Esophagus mucosa (tissue), 1 donor: ENCODE data around the gene SLC50A1. TPM values are rescaled to one million over a fixed set of nuclear protein-coding genes. Genes with fewer than 3 reads are reported as not detected.

Source experiments
- ATAC-seq: fragments of 200-7000 bp; cut with Tn5 transposase; one replicate; pipeline ENCODE4 v1.9.1; 2020
- total RNA-seq: library from RNA; stranded (reverse); gene quantifications from one replicate; pipeline ENCODE4 v1.2.4, GENCODE V29; 2023
- donor health status: DM: yes; HTN: yes; CAD: no.

SLC50A1 gene
- total RNA-seq, 1 donor from 2014 or later, result 42.9 TPM

GRCh38 chr1:155185783-155186066 lies 50.1 kb downstream of the SLC50A1 start:
- ATAC-seq, result no peak

DNA sequence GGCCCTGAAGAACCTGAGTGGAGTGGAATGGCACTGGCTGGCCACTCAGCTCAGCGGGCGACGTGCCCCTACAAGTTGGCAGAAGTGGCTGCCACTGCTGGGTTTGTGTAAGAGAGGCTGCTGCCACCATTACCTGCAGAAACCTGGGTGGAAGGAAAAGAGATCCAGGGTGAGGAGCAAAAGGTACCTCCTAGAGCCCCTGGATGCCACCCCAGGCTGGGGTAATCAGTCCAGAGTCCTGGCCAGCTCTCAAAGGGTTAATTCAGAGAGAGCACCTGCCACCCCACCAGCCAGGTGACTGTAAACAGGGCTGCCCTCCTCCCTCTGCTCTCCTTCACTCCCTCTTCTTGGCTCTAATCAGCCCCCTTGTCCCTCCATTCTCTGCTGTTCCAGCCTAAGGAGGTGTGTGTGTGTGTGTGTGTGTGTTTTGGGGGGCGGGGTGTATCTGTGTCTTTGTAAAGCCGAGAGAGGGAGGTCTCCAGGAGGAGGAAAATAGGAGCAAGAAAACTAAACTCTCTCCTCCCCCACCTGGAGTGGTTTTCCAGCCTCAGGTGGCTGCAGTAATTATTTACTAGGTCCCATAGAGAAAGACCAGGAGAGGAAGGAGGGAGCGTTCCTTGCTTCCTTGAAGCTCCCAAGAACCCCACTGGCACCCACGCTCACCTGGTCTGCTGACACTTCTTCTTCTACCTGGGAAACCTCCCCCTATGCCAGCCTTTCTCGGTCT lies 50.6 kb downstream of the SLC50A1 start:
- no peak for ATAC-seq

- no peak for ATAC-seq
Observed at GRCh38 chr1:155186794-155187455, 51.3 kb downstream of the SLC50A1 start.

- ATAC-seq, result no peak
Observed at GRCh38 chr1:155187456-155187891, 51.8 kb downstream of the SLC50A1 start.

DNA sequence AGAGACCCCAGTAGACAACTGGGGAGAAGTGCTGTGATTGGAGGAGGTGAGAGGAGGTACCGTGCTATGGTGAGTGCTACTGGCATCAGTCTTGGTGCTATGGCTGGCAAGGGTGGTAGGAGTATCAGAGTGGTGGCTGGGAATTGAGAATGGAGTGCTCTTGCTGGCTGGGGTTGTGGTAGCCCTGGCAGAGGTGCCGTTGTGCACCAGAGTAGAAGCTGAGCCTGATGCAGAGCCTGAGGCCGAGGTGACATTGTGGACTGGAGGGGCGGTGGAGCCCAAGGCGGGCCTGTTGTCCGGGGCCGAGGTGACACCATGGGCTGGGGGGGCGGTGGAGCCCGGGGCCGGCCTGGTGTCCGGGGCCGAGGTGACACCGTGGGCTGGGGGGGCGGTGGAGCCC lies 52.6 kb downstream of the SLC50A1 start:
- no peak for ATAC-seq

Other genes starting within 250 kb of the SLC50A1 start
- gene PMVK, start 199.1 kb upstream of the SLC50A1 start, total RNA-seq, result 55.6 TPM
- 9.2 TPM for gene PBXIP1, start 179.8 kb upstream of the SLC50A1 start, total RNA-seq
- 17.3 TPM for gene PYGO2, start 174.1 kb upstream of the SLC50A1 start, total RNA-seq
- 68.0 TPM for gene SHC1, start 165.1 kb upstream of the SLC50A1 start, total RNA-seq
- gene CKS1B, start 161.2 kb upstream of the SLC50A1 start, total RNA-seq, result 74.5 TPM
- gene FLAD1, start 152.5 kb upstream of the SLC50A1 start, total RNA-seq, result 29.6 TPM
- not detected for gene LENEP, start 142.3 kb upstream of the SLC50A1 start, total RNA-seq
- gene ZBTB7B, start 133.1 kb upstream of the SLC50A1 start, total RNA-seq, result 132 TPM
- 1.3 TPM for gene DCST2, start 102.1 kb upstream of the SLC50A1 start, total RNA-seq
- 0.32 TPM for gene DCST1, start 102.0 kb upstream of the SLC50A1 start, total RNA-seq
- 167 TPM for gene ADAM15, start 84.5 kb upstream of the SLC50A1 start, total RNA-seq
- 12.1 TPM for gene EFNA4, start 72.1 kb upstream of the SLC50A1 start, total RNA-seq
- gene EFNA3, start 57.0 kb upstream of the SLC50A1 start, total RNA-seq, result 20.6 TPM
- gene EFNA1, start 8.0 kb upstream of the SLC50A1 start, total RNA-seq, result 40.9 TPM
- 62.4 TPM for gene DPM3, start 4.7 kb downstream of the SLC50A1 start, total RNA-seq
- gene KRTCAP2, start 37.5 kb downstream of the SLC50A1 start, total RNA-seq, result 111 TPM
- 0.12 TPM for gene TRIM46, start 38.0 kb downstream of the SLC50A1 start, total RNA-seq
- gene THBS3, start 72.0 kb downstream of the SLC50A1 start, total RNA-seq, result 14.5 TPM
- gene MTX1, start 72.8 kb downstream of the SLC50A1 start, total RNA-seq, result 36.5 TPM
- gene ENTREP3, start 119.6 kb downstream of the SLC50A1 start, total RNA-seq, result 24.9 TPM
- gene SCAMP3, start 126.5 kb downstream of the SLC50A1 start, total RNA-seq, result 43.3 TPM
- gene CLK2, start 137.7 kb downstream of the SLC50A1 start, total RNA-seq, result 16.9 TPM
- 1.7 TPM for gene HCN3, start 141.6 kb downstream of the SLC50A1 start, total RNA-seq
- 0.20 TPM for gene PKLR, start 165.6 kb downstream of the SLC50A1 start, total RNA-seq
- 401 TPM for gene FDPS, start 173.0 kb downstream of the SLC50A1 start, total RNA-seq
- 40.7 TPM for gene RUSC1, start 185.0 kb downstream of the SLC50A1 start, total RNA-seq